ENCODE data around the gene ATP6V1A.

The ATP6V1A gene

DNA sequence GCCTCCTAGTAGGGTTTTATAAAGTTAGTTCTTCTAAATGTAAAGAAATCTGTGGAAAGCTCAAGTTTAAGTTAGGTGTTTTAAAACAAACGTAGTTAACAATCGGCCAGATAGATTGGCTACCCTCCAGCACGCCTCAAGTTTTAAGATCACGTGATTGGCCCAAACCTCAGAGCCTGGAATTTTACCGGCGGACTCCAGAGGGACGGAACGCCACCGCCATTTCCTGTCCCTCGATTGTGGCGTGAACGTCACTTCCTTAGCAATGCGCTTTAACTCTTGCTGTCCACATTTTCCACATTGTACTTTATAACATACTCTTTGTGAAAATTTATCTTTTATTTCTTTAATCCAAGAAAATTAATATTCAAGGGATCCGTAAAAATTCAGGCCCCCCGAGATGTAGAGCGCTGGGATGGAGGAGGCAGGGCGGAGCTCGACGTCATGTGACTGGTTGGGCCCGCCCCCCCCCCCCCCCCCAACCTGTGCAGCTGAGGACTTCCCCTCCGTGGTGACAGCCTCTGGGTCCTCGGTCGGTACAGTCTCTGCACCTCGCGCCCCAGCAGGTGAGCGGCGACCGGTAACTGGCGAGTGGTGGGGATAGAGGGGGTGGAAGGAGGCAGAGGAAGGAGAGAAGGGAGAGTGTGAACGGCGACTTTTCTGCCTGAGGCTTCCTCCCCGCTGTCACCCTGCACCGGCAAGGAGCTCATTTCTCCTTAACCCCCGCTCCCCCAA is at the start of gene ATP6V1A:
ATP6V1A (plus strand) TSS at position 488 of the 735 bp plus-strand sequence. CDS start 31,719 bp downstream, outside the sequence.
- peak; percentile 98 for DNase-seq (ENCODE audit: low spot score)

DNA sequence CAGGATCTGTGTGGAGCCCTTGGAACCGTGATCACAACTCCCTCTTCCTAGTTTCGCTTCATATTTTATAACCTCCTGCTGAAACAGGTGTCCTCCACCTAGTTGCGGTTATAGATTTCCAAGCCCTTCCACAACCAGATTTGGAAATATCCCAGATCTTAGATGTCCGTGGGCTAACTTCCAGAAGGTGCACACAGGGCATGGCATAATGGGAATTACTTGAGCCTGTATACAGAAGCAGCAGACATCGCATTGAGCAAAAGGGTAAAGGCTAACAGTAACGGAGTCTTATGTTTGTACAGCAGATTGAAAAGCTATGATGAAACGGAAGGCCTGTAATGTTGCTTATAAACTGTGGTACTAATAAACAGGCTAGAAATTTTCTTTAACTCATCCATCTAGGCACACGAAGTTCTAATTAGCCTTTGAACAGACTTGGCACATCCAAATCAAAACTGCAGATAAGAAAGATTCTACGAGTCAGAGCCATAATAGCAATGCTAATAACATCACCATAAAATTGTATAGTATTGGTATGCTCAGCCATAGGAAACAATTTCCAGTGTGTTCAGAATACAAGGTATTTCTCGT is 49.2 kb upstream of the ATP6V1A start:
- peak; percentile 36 for DNase-seq (ENCODE audit: low spot score)

DNA sequence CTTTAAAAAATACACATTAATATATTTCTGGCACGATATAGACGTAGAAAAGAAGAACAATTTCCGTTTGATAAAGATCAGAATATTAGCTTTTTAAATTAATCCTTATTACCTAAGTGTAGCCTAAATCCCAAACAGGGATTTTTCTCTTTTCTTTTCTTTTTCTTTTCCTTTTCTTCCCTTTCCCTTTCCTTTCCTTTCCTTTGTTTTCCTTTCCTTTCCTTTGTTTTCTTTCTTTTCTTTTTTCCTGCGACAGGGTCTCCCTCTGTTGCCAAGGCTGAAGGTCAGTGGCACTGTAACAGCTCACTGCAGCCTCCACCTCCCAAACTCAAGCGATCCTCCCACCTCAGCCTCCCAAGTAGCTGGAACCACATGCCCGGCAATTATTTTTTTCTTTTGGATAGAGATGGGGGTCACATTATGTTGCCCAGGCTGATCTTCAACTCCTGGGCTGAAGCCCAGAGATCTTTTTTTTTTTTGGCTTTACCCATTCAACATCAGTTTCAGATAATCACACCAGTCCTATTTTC is 48.6 kb upstream of the ATP6V1A start:
- no peak for DNase-seq (ENCODE audit: low spot score)

DNA sequence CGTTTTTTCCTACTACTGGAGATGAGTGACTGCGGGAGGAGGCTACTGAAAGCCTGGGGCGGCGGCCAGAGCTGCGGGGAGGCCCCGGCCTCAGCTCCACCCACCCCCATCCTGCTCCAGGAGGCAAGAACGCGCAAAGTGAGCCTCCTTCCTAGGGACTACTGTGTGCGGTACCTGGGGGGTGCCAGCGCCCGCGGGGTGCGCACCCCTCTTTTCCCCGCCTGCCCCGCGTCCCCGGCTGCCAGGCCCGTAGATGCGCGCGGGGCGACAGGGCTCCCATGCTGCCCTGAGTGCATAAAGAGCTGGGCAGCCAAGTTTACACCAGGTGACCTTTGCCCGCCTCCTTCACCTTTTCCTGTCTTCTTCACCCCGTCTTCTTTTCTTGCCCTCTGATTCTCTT is 47.9 kb upstream of the ATP6V1A start:
- DNase-seq (ENCODE audit: low spot score), result no peak

DNA sequence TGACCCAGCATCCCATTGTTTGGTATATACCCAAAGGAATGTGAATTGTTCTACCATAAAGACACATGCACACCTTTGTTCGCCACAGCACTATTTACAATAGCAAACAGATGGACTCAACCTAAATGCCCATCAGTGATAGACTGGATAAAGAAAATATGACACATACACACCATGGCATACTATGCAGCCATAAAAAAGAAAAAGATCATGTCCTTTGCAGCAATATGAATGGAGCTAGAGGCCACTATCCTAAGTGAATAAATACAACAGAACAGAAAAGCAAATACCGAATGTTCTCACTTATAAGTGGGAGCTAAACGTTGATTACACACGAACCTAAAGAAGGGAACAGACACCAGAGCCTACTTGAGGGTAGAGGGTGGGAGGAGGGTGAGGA is 39.0 kb upstream of the ATP6V1A start:
- no peak for DNase-seq (ENCODE audit: low spot score)

DNA sequence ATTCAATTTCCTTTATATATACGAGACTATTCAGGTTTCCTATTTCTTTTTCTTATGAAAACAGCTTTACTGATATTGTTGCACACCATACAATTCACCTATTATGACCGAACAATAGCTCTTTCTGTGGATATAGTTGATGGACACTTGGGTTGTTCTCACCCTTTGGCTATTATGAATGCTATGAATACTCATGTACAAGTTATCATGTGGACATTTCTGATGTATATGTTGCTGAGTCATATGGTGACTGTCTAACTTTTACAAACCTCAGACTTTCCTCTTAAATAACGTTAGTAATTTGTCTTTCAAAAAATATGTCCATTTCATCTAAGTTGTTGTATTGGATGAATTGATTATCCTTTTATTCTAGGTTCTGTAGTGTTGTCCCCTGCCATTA is 34.7 kb upstream of the ATP6V1A start:
- no peak for DNase-seq (ENCODE audit: low spot score)

DNA sequence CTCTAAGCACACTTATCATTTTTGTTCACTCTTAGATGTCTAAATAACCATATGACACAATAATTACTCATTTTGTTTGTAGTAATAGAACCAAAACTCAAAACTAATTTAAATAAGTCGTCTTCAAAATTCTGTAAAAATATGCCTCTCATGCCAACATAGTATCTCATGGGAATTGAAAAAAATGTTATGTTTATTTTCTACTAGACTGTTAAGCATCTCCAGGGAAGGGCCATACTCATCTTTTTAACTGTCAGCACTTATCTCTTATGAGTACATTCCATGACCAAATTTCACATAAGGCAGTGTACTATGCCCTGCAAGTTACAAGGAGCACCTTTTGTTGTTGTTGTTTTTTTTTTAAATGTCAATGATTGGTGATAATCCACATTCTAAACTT is 32.1 kb upstream of the ATP6V1A start:
- DNase-seq (ENCODE audit: low spot score), result no peak

DNA sequence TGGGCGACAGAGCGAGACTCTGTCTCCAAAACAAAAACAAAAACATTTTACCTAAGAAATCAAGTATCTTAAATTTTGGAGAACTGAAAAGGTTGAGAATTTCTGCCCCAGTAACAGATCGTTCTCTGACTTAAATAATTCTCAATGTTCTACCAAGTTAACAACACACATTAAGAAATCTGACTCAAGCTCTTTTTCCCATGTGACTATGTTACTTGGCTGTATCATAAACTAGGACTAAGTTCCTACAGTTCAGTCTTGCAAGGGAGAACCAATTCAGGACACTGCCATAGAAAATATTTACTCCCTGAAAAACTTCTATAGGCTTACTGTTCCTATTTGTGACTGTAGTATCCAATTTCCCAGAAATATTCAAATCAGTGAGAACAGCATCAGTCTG is 29.5 kb upstream of the ATP6V1A start:
- DNase-seq (ENCODE audit: low spot score), result no peak

DNA sequence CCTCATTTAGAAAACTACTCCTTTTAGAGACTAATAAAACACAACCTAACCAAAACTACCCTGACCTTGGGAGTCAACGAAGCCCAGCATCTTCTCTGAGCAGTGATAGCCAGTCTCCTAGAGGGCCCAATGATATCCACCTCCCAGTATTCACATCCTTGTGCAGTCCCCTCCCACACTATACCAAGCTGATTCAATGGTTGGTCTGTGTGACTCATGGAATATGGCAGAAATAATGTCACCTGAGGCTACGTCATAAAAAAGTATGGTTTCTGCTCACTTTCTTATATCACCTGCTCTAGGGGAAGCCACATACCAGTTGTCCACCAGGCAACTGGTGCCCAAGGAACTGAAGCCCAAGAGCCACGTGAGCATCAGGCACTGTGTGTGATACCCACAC is 29.0 kb upstream of the ATP6V1A start:
- no peak for DNase-seq (ENCODE audit: low spot score)

DNA sequence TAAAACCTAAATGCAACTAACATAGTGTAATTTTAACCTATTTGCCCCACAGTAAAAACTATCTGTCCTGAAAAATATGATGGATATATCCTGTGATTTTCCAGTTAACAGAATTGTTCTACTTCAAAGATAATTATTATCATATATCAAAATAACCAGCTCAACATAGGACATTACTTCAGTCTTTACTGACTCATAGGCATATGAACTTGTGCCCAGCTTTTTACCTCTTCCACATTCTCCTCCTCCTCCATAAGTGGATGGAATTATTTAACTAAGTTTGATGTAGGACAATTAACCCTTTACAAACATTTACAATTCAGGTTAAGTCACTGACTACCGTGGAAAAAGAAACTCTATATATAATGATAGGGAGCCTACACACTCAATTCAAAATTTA is 27.5 kb upstream of the ATP6V1A start:
- no peak for DNase-seq (ENCODE audit: low spot score)

DNA sequence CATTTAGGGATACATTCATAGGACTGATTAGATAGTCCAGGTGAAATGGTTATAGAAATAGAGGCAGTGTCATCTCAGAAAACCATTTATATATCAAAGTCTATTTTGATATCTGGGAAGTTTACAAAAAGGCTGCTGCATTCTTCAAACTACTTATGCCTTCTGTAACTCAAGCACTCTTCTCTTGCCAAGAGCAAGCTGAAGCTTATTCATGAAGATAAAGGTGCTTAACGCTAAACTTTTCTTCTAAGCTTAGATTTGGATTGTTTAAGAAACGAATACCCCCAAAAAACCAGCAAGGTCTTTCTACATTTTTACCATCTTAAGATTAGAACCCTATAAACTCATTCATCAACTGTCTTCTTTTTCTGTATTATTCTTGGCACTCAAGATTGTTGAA is 27.1 kb upstream of the ATP6V1A start:
- no peak for DNase-seq (ENCODE audit: low spot score)

DNA sequence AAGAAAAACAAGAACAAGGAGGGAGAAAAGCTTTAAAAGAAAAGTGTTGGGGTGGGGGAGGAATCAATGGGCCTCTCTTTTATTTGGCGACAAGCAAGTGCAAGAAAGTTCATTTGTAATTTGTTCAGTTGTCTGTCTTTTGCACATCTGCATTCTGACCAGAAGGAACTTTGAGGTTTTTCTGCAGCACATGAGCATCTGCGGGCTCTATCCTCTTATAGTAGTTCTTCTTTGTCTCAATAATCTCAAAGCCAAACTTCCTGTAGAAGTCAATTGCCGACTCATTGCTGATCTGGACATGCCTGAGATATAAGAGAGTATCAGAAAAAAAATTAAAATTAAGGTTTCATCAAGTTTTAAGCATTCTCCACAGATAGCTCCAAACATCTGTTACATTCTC is 25.2 kb upstream of the ATP6V1A start:
- DNase-seq (ENCODE audit: low spot score), result no peak

DNA sequence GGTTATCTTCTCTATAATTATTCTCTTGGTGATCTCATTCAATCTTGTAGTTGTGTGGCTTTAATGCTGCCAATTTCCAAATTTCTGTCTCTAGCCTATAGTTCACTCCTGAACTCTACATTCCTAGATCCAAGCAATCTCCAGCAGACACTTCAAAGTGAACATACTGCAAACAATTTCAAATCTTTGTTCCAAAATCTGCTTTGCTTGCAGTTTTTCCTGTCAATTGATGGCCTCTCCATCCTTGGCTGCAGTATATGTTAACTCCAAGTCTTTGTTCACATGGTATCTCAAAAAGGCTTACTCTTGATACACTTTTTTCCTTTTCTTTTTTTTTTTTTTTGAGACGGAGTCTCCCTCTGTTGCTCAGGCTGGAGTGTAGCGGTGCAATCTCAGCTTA is 18.2 kb upstream of the ATP6V1A start:
- no peak for DNase-seq (ENCODE audit: low spot score)

DNA sequence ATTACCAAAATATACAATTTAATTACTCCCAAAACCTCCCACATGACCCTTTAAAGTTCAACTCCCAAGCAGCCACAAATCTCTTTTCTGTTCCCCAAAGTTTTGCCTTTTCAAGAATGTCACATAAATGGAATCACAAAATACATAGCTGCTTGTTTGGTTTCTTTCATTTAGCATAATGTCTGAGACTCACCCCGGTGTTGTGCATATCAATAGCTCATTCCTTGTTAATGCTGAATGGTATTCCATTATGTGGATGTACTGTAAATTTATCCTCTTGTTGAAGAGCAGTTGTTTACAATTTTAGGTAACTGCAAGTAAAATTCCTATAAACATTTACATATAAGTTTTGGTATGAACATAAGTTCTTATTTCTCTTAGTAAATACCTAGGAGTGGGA is 16.3 kb upstream of the ATP6V1A start:
- no peak for DNase-seq (ENCODE audit: low spot score)

DNA sequence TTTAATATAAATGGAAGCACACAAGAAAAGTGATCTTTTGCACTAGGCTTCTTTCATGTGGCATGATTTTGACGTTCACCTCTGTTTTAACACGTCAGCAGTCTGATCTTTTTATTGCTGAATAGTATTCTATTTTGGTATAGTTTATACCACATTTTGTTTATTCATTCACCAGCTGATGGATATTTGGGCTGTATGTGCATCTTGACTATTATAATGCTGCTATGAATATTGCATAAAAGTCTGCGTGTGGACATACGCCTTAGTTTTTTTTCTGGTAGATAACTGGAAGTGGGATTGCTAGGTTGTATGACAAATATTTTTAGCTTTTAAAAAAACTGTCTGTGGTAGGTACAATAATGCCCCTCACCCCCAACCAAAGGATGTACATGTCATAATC is 15.1 kb upstream of the ATP6V1A start:
- no peak for DNase-seq (ENCODE audit: low spot score)

DNA sequence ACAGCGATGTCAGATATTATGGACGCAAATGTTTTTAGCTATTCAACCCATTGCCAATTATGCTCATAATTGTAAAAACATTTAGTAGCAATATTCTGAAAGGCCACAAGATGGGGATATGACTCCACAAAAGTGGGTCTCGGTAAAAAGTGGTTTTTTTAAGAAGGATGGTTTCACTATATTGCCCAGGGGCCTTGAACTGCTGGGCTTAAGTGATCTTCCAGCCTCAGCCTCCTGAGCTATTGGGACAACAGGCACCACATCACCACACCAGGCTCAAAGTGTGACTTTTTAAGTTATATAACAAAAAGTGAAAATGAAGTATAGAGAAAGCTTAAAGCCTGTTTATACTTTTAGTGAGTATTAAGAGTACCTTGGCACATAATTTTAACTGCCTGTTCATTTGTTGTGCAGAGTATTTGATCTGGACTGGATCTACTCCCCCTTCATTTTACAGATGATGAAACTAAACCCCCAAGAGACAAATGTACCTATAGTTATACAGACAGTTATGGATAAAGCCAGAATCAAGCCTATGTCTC is 10.2 kb upstream of the ATP6V1A start:
- DNase-seq (ENCODE audit: low spot score), result peak; percentile 51

DNA sequence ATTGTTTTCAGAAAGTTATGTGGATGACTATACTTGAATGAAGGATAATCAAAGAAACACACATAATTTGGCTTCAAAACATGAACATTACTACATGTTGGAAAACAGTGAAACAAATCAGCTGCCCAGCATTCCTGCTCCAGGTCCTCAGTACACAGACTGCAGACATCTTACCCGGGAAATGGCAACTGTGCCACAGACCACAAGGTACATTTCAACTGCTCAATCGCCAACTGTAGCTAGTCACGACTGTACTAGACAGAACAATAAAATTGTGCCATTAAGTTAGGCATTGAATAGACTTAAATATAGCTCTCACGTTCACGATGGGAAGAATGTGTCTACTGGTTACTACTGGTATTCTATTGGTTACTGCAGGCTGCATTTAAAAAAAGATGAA is 5.7 kb upstream of the ATP6V1A start:
- DNase-seq (ENCODE audit: low spot score), result no peak

DNA sequence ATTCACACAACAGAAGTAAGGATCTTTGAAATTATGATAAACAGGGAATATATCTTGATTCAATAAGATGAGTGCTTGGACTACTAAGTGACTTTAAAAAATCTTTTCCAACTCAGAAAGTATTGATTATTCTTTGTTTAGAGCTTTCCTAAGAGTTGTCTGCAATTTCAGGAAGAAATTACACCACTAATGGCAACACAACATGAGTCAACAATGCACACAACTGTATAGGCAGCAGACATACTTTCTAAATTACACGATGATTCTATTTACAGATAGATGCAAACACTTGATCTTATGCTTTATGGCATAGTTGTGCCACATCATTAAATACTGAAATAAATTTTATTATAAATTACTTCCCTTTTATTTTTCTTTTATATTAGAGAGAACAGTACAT is 5.2 kb upstream of the ATP6V1A start:
- no peak for DNase-seq (ENCODE audit: low spot score)

DNA sequence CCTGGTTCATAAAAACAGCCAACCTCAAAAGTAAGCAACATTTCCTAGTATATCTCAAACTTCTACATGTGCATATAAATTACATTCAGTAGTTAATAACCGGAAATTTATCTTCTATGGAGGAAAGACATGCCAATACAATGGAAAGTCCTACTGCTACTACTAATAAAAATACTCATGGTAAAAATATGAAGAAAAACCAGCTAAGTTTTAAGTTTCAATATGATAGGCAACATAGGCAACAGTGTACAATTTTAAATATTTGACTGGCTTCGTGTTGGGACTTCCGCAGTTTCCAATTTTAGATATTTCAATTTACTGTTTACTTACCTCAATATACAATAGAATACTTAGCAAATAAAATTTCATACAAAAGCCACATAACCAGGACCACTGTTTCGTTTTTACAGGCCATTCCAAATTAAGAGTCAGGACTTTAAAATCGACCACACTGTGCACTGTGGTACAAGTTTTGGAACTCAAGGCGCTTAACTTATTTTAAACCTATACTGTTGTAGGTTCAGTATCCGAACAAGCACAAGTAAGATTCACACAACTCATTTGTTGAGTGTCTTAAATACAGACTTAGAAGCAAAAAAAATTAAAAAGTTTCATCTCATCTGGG is 3.7 kb upstream of the ATP6V1A start:
- DNase-seq (ENCODE audit: low spot score), result no peak

DNA sequence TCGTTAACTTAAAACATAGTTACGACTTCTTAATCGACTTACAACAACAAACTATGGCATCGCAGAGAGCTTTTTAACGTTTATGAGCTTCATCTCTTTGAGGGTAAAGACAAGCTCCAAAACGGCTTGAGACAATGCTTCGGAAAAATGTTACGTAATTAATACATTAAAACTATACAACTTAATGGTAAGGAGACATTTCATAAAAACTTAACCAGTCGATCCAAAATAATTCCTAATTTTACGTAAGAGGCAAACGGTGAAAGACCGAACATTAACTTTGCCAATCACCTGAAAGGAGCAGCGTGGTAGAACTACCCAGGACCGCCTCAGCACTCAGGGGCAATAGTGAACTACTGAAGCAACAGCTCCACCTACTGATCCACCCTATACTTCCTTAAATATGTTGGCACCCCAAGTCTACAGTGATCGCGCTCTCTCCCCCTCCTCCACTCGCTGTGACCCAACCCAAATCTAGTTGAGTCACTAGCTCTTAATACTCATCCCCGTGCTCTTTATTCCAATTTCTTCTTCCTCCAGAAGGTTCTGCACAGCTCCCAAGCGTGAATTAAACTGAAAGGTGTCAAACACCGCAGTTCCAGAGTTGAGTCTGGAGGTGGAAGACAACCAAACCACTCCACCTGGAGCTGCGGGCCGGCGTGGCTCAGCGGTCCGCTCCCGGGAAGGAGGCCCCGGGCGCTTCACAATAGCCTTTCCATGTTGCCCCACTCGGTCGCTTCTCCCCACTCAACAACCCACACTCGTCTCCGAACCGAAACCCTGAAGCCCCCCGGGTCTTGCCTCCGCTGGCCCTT is 1.7 kb upstream of the ATP6V1A start:
- DNase-seq (ENCODE audit: low spot score), result peak; percentile 87

DNA sequence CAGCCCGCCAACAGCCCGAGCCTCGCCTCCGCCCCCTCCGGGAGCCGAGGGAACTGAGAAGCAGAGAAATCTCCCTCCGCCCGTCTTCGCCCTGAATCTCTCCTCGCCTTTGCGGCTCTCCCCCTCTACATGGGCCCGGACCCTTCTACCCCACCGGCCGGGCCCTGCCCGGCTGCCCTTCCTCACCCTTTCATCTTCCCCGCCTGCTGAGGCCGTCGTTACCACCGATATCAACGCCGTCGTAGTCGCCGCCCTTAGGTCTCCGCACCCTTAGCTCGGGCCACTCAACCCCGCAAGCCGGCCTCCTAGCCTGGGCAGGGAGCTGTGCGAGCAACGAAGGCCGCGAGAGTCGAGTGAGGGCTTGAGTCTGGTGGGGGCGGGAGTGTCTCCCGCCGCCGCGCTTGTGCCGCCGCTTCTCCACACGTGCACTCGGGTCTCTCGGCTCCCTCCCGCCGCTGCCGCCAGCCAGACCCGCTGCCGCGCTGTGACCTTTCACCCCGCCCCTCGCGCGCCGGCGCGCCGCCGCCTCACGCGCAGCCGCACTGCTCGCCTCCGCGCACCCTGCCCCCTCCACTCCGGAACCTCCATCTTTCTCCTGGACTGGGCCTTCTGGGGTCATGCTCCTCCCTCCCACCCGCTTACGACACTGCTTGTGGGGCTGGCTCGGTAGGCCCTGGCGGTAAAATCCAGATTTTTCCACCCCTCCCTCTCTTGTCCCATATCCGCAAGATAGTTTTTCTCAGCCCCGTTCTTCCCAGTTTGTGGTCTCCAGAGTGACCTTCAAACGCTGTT is 883 bp upstream of the ATP6V1A start, which contains the start of gene NAA50:
NAA50 (minus strand) TSS at position 494 of the 792 bp plus-strand sequence; CDS start at position 194, 300 bp downstream.
- peak; percentile 94 for DNase-seq (ENCODE audit: low spot score)
